Fibroblast of villous mesenchyme (primary cell): ENCODE results near the gene BPGM. TPM values are rescaled to one million over a fixed set of nuclear protein-coding genes. Genes with fewer than 3 reads are reported as not detected.

ENCODE experiments used
- DNase-seq: peaks from one replicate; pipeline ENCODE4 v3.0.0-alpha.2; 2010; ENCODE audit warnings: low read depth
- H3K4me3 ChIP-seq: 2 replicates; pipeline ENCODE4 v1.5.1; 2011; ENCODE audit warnings: low read depth, mild to moderate bottlenecking, low read length
- CTCF ChIP-seq: IDR thresholded peaks from 2 replicates; pipeline ENCODE4 v1.5.1; 2012; ENCODE audit warnings: low read depth, mild to moderate bottlenecking, low read length; ENCODE audit not compliant: insufficient read depth
- total RNA-seq: library from RNA; depleted of rRNA; stranded (reverse); fragments of >200 nt; gene quantifications from 2 replicates; pipeline ENCODE4 v1.2.3, GENCODE V29; 2012

The BPGM gene
- total RNA-seq, 1 donor = 59.2 TPM

DNA sequence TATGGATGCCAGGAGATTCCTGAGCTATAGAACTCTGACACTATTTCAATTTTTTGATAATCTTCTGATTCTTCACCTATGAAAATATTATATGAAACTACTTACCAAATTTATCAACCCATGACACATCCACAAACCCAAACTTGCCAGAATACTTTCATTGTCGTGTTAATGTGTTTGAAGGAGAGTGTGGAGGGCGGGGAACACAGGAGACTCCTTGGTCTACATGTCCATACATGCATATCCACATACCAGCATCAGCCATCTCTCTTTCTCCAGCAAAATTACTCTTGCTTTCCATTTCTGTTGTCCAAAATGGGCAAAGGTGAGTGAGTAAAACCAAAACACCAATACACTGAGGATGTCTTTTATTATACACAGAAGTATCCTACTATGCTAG is 23.5 kb upstream of the BPGM start:
- no peak for DNase-seq
- TF ChIP-seq CTCF = no peak
- H3K4me3 ChIP-seq = no peak overlapping the region

DNA sequence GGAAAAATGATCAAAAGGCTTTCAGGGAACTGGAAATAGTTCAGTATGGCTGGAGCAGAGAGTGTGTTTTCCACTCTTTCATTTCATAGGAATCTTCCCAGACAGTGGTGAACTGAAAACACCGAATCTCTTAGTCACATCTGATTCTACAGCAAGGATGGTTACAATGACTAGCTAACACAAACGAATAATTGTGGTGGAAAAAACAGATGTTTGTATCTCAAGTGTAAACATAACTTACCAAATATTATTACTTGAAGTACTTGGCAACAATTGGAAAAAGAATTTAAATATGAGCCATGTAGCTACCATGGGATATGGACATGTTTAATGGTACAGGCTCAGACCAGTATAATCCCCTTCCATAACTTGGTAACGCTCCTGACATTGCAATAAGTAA is 21.1 kb upstream of the BPGM start:
- no peak for TF ChIP-seq CTCF
- peak; percentile 84 for DNase-seq
- no peak overlapping the region for H3K4me3 ChIP-seq

DNA sequence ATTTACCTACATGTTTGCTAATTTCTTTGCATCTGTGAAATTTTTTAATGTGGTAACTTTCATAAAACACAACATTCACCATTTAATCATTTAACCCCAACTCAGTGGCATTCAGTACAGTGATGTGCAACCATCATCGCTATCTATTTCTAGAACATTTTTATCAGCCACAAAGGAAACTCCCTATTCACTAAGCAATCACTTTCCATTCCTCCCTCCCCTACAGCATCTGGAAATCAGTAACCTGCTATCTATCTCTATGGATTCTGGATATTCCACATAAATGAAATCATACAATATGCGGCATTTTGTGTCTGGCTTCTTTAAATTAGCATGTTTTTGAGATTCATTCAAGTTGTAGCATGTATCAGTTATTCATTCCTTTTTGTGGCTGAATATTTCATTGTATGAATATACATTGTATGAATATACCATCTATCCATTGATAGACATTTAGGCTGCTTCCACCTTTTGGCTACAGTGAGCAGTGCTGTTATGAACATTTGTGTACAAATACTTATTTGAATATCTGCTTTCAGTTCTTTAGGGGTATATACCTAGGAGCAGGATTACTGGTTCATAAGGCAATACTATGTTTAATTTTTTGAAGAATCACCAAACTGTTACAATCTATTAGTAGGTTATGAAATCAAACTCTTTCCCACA is 19.4 kb upstream of the BPGM start:
- TF ChIP-seq CTCF = no peak
- no peak overlapping the region for H3K4me3 ChIP-seq
- no peak for DNase-seq

DNA sequence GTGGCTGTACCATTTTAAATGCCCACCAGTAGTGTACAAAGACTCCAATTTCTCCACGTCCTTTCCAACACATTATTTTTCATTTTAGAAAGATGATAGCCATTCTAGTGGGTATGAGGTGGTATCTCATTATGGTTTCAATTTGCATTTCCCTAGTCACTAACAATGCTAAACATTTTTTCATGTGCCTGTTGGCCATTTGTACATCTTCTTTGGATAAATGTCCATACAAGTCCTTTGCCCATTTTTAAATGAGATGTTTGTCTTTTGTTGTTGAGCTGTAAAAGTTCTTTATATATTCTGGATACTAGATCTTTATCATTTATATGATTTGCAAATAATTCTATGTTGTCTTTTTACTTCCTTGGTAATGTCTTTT is 18.9 kb upstream of the BPGM start:
- no peak for DNase-seq
- no peak for TF ChIP-seq CTCF
- H3K4me3 ChIP-seq = no peak overlapping the region

DNA sequence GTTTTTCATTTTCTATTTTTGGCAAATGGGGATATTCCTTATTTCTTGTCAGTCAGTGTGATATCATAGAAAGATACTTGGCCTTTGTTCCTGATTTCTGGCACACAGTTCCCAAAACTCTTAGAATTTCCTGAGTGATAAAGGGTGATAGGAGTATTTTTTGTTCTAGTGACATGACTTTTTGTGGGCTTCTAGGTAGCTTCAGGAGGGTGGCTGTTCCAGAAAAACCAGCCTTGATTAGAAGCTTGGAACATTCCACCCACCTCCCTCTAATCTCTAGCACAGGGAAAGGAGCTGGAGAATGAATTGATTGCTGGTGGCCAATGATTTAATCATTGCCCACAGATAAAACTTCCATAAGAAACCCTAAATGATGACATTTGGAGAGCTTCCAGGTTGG is 17.2 kb upstream of the BPGM start:
- no peak overlapping the region for H3K4me3 ChIP-seq
- no peak for TF ChIP-seq CTCF
- no peak for DNase-seq

- no peak for TF ChIP-seq CTCF
- DNase-seq = no peak
Measured at GRCh38 chr7:134630237-134630636, 16.4 kb upstream of the BPGM start.

GRCh38 chr7:134630893-134631292 is 15.8 kb upstream of the BPGM start:
- no peak overlapping the region for H3K4me3 ChIP-seq
- DNase-seq = no peak
- TF ChIP-seq CTCF = no peak

More at GRCh38 chr7:134630237-134630636, 16.4 kb upstream of the BPGM start:
- no peak overlapping the region for H3K4me3 ChIP-seq
